Kidney epithelial cell (primary cell): Measurements from ENCODE around the gene ZBTB16. TPM values are rescaled to one million over a fixed set of nuclear protein-coding genes. Genes with fewer than 3 reads are reported as not detected.
A peak's percentile ranks its signal among the peaks of the same experiment; 100 is the strongest.

Source experiments
- DNase-seq: peaks from one replicate; pipeline ENCODE4 v3.0.0-alpha.2; 2010; ENCODE audit warnings: low read depth
- H3K27me3 ChIP-seq: 2 replicates; pipeline ENCODE4 v1.6.0; 2011; ENCODE audit warnings: low read length; ENCODE audit not compliant: control insufficient read depth, insufficient read depth
- H3K36me3 ChIP-seq: 2 replicates; pipeline ENCODE4 v1.5.1; 2011; ENCODE audit warnings: low read length; ENCODE audit not compliant: control insufficient read depth, insufficient read depth
- H3K4me3 ChIP-seq: 2 replicates; pipeline ENCODE4 v1.5.1; 2011; ENCODE audit warnings: low read depth, mild to moderate bottlenecking, control low read depth, low read length
- CTCF ChIP-seq: IDR thresholded peaks from 2 replicates; pipeline ENCODE4 v1.5.1; 2011; ENCODE audit warnings: mild to moderate bottlenecking, moderate library complexity, low read length, control low read depth, inconsistent platforms; ENCODE audit not compliant: insufficient read depth, poor library complexity, severe bottlenecking
- total RNA-seq: library from RNA; depleted of rRNA; stranded (reverse); fragments of >200 nt; gene quantifications from 2 replicates; pipeline ENCODE4 v1.2.3, GENCODE V29; 2015

The ZBTB16 gene
- total RNA-seq = 0.08 and 5.5 TPM in 2 replicates

GRCh38 chr11:114059278-114059983, at the start of gene ZBTB16:
TSS of gene ZBTB16 (plus strand) at chr11:114059711. CDS start at chr11:114063301, 3,590 bp downstream.
- DNase-seq = no peak
- no peaks in the 10 kb centered on the region for H3K36me3 ChIP-seq
- peak within 1 kb of the TSS; percentile 42 for H3K4me3 ChIP-seq
- TF ChIP-seq CTCF = no peak
- H3K27me3 ChIP-seq = peaks cover 68% of the 10 kb centered on the region

- Histone ChIP-seq H3K36me3 (no peaks in the 10 kb centered on the region), H3K4me3 (no peak overlapping the region), H3K27me3 (peaks cover 2% of the 10 kb centered on the region)
- no peak for DNase-seq
- TF ChIP-seq CTCF = no peak
Observed at GRCh38 chr11:114010931-114011330, 48.6 kb upstream of the ZBTB16 start.

- Histone ChIP-seq H3K27me3 (peaks cover 2% of the 10 kb centered on the region), H3K36me3 (no peaks in the 10 kb centered on the region), H3K4me3 (no peak overlapping the region)
- no peak for DNase-seq
- TF ChIP-seq CTCF = no peak
Observed at GRCh38 chr11:114011443-114011842, 48.1 kb upstream of the ZBTB16 start.

- no peaks in the 10 kb centered on the region for H3K36me3 ChIP-seq
- DNase-seq = no peak
- no peak for TF ChIP-seq CTCF
Observed at GRCh38 chr11:114015117-114015516, 44.4 kb upstream of the ZBTB16 start.

GRCh38 chr11:114016986-114017385, 42.5 kb upstream of the ZBTB16 start:
- no peak overlapping the region for H3K4me3 ChIP-seq
- peaks cover 2% of the 10 kb centered on the region for H3K27me3 ChIP-seq
- DNase-seq = no peak
- H3K36me3 ChIP-seq = no peaks in the 10 kb centered on the region
- no peak for TF ChIP-seq CTCF

More at GRCh38 chr11:114015117-114015516, 44.4 kb upstream of the ZBTB16 start:
- H3K4me3 ChIP-seq = no peak overlapping the region
- peaks cover 2% of the 10 kb centered on the region for H3K27me3 ChIP-seq

GRCh38 chr11:114017723-114018122, 41.8 kb upstream of the ZBTB16 start:
- Histone ChIP-seq H3K27me3 (no peaks in the 10 kb centered on the region), H3K36me3 (no peaks in the 10 kb centered on the region), H3K4me3 (no peak overlapping the region)
- no peak for TF ChIP-seq CTCF
- no peak for DNase-seq
